ENCODE data around the gene FLT4.

DNA sequence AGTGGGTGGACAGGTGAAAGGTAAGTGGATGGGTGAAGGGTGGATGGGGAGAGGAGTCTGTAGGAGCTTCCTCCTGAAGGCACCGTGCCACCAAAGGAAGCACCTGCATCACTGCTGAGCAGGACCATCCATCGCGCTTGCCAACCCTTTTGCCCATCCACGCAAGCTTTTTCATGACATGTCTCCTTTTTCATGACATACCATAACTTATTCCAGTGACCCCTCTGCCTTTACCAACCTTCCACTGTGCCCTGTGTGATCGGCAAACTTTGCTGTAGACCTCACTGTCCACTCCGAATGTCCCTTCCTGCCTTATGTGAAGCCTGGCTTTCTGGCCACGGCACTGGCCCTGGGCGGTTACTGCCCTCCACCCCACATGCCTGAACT is 13.4 kb downstream of the FLT4 start:
- TF ChIP-seq, protein P1, sequence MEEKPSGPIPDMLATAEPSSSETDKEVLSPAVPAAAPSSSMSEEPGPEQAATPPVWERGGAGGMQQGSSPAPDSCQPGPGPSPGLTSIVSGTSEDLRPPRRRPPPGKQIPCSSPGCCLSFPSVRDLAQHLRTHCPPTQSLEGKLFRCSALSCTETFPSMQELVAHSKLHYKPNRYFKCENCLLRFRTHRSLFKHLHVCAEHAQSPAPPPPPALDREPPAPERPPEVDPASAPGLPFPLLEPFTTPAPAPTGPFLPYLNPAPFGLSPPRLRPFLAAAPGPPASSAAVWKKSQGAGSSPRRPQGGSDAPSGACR (CRISPR knock-in tag; IDR thresholded peaks at IDR 0.05), result no peak
- TF ChIP-seq, protein P2, sequence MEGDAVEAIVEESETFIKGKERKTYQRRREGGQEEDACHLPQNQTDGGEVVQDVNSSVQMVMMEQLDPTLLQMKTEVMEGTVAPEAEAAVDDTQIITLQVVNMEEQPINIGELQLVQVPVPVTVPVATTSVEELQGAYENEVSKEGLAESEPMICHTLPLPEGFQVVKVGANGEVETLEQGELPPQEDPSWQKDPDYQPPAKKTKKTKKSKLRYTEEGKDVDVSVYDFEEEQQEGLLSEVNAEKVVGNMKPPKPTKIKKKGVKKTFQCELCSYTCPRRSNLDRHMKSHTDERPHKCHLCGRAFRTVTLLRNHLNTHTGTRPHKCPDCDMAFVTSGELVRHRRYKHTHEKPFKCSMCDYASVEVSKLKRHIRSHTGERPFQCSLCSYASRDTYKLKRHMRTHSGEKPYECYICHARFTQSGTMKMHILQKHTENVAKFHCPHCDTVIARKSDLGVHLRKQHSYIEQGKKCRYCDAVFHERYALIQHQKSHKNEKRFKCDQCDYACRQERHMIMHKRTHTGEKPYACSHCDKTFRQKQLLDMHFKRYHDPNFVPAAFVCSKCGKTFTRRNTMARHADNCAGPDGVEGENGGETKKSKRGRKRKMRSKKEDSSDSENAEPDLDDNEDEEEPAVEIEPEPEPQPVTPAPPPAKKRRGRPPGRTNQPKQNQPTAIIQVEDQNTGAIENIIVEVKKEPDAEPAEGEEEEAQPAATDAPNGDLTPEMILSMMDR (CRISPR knock-in tag; IDR thresholded peaks at IDR 0.05), result no peak
- TF ChIP-seq POLR2AphosphoS5 (IDR thresholded peaks at IDR 0.05; ENCODE audit: low read depth, low read length) (no peak), RFX5 (IDR thresholded peaks at IDR 0.05; ENCODE audit: low read depth, low read length) (no peak), POLR2A (IDR thresholded peaks at IDR 0.05; ENCODE audit: insufficient read depth in 1 of 2, low read depth in 2 of 2, low read length in 2 of 2) (no peak), CEBPG (CRISPR knock-in tag; IDR thresholded peaks at IDR 0.05) (no peak), ZNF256 (CRISPR knock-in tag; conservative IDR thresholded peaks at IDR 0.05) (no peak), KLF6 (CRISPR knock-in tag; IDR thresholded peaks at IDR 0.05) (no peak), ARID2 (CRISPR knock-in tag; IDR thresholded peaks at IDR 0.05; ENCODE audit: borderline replicate concordance) (no peak), ESRRA (CRISPR knock-in tag; IDR thresholded peaks at IDR 0.05; ENCODE audit: low read depth) (no peak), EZH2 (conservative IDR thresholded peaks at IDR 0.05; ENCODE audit: low read depth, low read length) (no peak), NR3C1 (CRISPR knock-in tag; IDR thresholded peaks at IDR 0.05) (no peak)
- TF ChIP-seq, protein P3, sequence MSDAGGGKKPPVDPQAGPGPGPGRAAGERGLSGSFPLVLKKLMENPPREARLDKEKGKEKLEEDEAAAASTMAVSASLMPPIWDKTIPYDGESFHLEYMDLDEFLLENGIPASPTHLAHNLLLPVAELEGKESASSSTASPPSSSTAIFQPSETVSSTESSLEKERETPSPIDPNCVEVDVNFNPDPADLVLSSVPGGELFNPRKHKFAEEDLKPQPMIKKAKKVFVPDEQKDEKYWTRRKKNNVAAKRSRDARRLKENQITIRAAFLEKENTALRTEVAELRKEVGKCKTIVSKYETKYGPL (CRISPR knock-in tag; IDR thresholded peaks at IDR 0.05), result no peak
- TF ChIP-seq, protein P4, sequence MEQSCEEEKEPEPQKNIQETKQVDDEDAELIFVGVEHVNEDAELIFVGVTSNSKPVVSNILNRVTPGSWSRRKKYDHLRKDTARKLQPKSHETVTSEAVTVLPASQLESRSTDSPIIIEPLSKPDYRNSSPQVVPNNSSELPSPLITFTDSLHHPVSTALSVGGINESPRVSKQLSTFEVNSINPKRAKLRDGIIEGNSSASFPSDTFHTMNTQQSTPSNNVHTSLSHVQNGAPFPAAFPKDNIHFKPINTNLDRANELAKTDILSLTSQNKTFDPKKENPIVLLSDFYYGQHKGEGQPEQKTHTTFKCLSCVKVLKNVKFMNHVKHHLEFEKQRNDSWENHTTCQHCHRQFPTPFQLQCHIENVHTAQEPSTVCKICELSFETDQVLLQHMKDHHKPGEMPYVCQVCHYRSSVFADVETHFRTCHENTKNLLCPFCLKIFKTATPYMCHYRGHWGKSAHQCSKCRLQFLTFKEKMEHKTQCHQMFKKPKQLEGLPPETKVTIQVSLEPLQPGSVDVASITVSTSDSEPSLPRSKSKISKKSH (CRISPR knock-in tag; IDR thresholded peaks at IDR 0.05; ENCODE audit: borderline replicate concordance), result no peak
